Small intestine (tissue), 16 donors: ENCODE data around the gene SLC22A25. TPM values are rescaled to one million over a fixed set of nuclear protein-coding genes. Genes with fewer than 3 reads are reported as not detected.

Experiments
- DNase-seq, 2 donors: peaks; one replicate each; pipeline versions ENCODE4 v3.0.0 to v3.0.0-alpha.2; 2013
- FAIRE-seq: peaks from 2 replicates; lab custom pipeline; 2012; peaks lifted over from hg19 to GRCh38; lab: Jason Lieb, UNC
- H3K27ac ChIP-seq, 3 donors: one replicate each; pipeline ENCODE4 v1.5.1; 2013; ENCODE audit warnings: low read length in 2 of 3, mild to moderate bottlenecking in 2 of 3, control low read depth in 1 of 3, inconsistent platforms in 1 of 3, low read depth in 1 of 3, moderate library complexity in 1 of 3
- H3K27me3 ChIP-seq, 3 donors: one replicate each; pipeline ENCODE4 v1.6.1; 2013; ENCODE audit warnings: low read length in 3 of 3, inconsistent platforms in 1 of 3; ENCODE audit not compliant: control insufficient read depth in 3 of 3, insufficient read depth in 3 of 3
- H3K36me3 ChIP-seq, 3 donors: one replicate each; pipeline ENCODE4 v1.6.1; 2013; ENCODE audit warnings: low read length in 3 of 3, inconsistent platforms in 1 of 3, low read depth in 1 of 3, mild to moderate bottlenecking in 1 of 3, moderate library complexity in 1 of 3; ENCODE audit not compliant: control insufficient read depth in 3 of 3, insufficient read depth in 2 of 3
- H3K4me1 ChIP-seq, 3 donors: one replicate each; pipeline ENCODE4 v1.6.1; 2013; ENCODE audit warnings: low read length in 2 of 3, inconsistent platforms in 1 of 3, low read depth in 1 of 3, mild to moderate bottlenecking in 1 of 3, moderate library complexity in 1 of 3; ENCODE audit not compliant: control insufficient read depth in 3 of 3, insufficient read depth in 2 of 3
- H3K4me3 ChIP-seq, 3 donors: one replicate each; pipeline ENCODE4 v1.5.1; 2013; ENCODE audit warnings: low read length in 3 of 3, control low read depth in 1 of 3, inconsistent platforms in 1 of 3, low read depth in 1 of 3, mild to moderate bottlenecking in 1 of 3, moderate library complexity in 1 of 3
- H3K9me3 ChIP-seq, 2 donors: one replicate each; pipeline ENCODE4 v1.6.1; 2013; ENCODE audit warnings: low read depth in 1 of 2, low read length in 1 of 2; ENCODE audit not compliant: control insufficient read depth in 2 of 2, insufficient read depth in 1 of 2
- WGBS, 3 donors: extraction: QIAGEN DNeasy Blood & Tissue Kit; methylation state at CpG; one replicate each; pipeline ENCODE4 v1.1.7; 2013; 5-methylcytosine and 5-hydroxymethylcytosine counted together
- long read RNA-seq, 10 donors: transcript quantifications; one replicate each; lab custom pipeline, GENCODE V29; 2026
- polyA plus RNA-seq, 4 donors: library from polyadenylated mRNA; stranded (reverse) in 3 of 4; unstranded in 1 of 4; fragments of 200-250 nt in 3 of 4; fragments of 120-200 nt in 1 of 4; gene quantifications; one replicate each; pipeline versions ENCODE4 v1.2.1 to v1.2.3, GENCODE V29; 2013
- donor health status: healthy with polysubstance abuse.
- donor health status: control.
- donor health status: control.
- donor health status: Bipolar disorder and iron deficiency.
- donor health status: healthy.

The SLC22A25 gene
- polyA plus RNA-seq, result under 1 TPM in 1 of 4 donors, not detected in 3; 0.01 TPM
- long read RNA-seq, donor 1, result 0 reads
- long read RNA-seq, donor 2, result 0 reads
- long read RNA-seq, donor 3, result 0 reads
- long read RNA-seq, donor 4, result 0 reads
- long read RNA-seq, donor 5, result 0 reads
- long read RNA-seq, donor 6, result 0 reads
- long read RNA-seq, donor 7, result 0 reads
- long read RNA-seq, donor 8, result 0 reads
- long read RNA-seq, donor 9, result 0 reads
- long read RNA-seq, donor 10, result 0 reads

DNA sequence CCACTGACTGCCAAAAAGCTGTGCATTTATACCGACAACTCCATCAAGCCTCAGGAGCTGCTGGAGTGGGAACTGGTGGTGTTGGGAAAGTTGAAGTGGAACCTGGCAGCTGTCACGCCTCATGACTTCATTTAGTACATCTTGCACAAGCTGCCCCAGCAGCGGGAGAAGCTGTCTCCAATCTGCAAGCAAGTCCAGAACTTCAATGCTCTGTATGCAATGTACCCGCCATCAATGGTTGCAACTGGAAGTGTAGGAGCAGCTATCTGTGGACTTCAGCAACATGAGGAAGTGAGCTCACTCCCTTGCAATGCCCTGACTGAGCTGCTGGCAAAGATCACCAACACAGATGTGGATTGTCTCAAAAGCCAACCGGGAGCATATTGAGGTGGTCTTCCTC is at the start of gene SLC22A25:
SLC22A25 (minus strand) TSS at position 67 of the 400 bp plus-strand sequence. CDS start 13,947 bp downstream, outside the sequence.
- H3K4me1 ChIP-seq, result peaks cover 0 to 14% (median 0%) of the 10 kb centered on the region in 3 donors
- no peak within 1 kb of the TSS for H3K4me3 ChIP-seq
- 75 to 84% (median 80%) methylated on average over 5 of the region's 5 CpGs for WGBS, 3 donors
- H3K27me3 ChIP-seq, result peaks cover 0 to 11% (median 0%) of the 10 kb centered on the region in 3 donors
- DNase-seq (no peak), FAIRE-seq (no peak)
- no peak within 1 kb of the TSS for H3K27ac ChIP-seq
- H3K9me3 ChIP-seq, result no peaks in the 10 kb centered on the region
- no peaks in the 10 kb centered on the region for H3K36me3 ChIP-seq

GRCh38 chr11:63290285-63290684 is 46.9 kb upstream of the SLC22A25 start:
- peaks cover 0 to under 1% of the 10 kb centered on the region in 2 donors for H3K9me3 ChIP-seq
- H3K4me1 ChIP-seq, result no peaks in the 10 kb centered on the region
- H3K27ac ChIP-seq, result no peak overlapping the region
- no peaks in the 10 kb centered on the region for H3K27me3 ChIP-seq
- no peak overlapping the region for H3K4me3 ChIP-seq
- WGBS, 3 donors, result 88 to 90% (median 89%) methylated on average over 4 of the region's 4 CpGs
- H3K36me3 ChIP-seq, result no peaks in the 10 kb centered on the region
- DNase-seq, result no peak
- no peak for FAIRE-seq

DNA sequence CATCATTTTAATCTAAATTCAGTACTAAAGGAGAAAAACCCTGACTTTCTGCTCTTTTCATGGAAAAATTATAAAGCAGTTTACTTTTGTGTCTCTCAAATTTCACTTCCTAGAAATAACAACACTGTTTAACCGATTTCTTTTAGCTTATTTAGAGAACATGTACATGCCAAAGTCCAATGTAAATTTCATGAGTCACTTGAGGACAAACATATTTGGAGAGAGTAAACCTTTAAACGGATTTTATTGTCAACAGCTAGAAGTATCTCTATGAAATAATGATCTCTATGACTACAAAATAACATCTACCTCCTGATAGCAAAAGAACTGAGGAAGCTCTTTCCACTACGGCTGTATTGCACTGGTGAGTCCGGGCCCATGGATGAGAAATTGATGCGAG is 46.3 kb upstream of the SLC22A25 start:
- WGBS, 3 donors, result 36 to 57% (median 43%) methylated on average over 5 of the region's 5 CpGs
- no peak overlapping the region for H3K27ac ChIP-seq
- no peak for FAIRE-seq

DNA sequence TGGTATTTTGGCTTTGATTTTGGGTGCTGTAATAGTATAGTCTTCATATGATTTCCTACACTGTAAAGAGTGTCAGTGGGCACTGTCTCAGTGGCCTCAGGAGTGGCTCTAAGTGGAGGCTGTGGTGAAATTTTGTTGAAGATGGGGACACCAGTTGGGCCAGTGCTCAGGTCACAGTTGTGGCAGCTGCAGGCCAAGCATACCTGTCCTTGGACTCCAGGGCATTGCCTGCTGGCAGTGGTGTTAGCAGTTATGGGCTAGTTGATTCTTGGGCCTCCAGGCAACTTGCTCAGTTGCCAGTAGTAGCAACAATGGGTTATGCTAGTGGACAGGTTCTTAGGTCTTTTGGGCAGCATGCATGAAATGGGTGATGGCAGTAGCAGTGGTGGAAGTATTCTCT is 39.2 kb upstream of the SLC22A25 start:
- no peak overlapping the region for H3K27ac ChIP-seq
- DNase-seq, result no peak
- no peaks in the 10 kb centered on the region for H3K9me3 ChIP-seq
- no peaks in the 10 kb centered on the region for H3K36me3 ChIP-seq
- no peak overlapping the region for H3K4me3 ChIP-seq
- H3K4me1 ChIP-seq, result no peaks in the 10 kb centered on the region
- FAIRE-seq, result no peak
- no peaks in the 10 kb centered on the region for H3K27me3 ChIP-seq

More for the DNA sequence above, 46.3 kb upstream of the SLC22A25 start:
- no peak overlapping the region for H3K4me3 ChIP-seq
- no peaks in the 10 kb centered on the region for H3K9me3 ChIP-seq
- DNase-seq, result no peak
- H3K36me3 ChIP-seq, result no peaks in the 10 kb centered on the region
- H3K4me1 ChIP-seq, result no peaks in the 10 kb centered on the region
- H3K27me3 ChIP-seq, result no peaks in the 10 kb centered on the region

DNA sequence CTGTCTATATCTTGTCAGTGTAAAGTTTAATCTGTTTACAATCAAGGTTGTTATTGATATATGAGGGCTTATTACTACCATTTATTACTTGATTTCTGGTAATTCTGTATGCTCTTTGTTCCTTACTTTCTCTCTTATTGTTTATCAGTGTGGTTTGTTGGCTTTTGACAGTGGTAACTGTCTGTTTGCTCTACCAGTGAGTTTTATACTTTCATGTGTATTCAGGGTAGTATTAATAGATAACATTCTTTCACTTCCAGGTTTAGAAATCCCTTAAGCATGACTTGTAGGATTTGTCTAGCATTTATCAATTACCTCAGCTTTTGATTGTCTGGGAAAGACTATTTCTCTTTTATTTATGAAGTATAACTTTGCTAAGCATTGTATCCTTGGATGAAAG is 37.5 kb upstream of the SLC22A25 start:
- no peaks in the 10 kb centered on the region for H3K36me3 ChIP-seq
- H3K4me1 ChIP-seq, result no peaks in the 10 kb centered on the region
- DNase-seq (peak in 1 of 2 donors; percentile 11), FAIRE-seq (no peak)
- no peaks in the 10 kb centered on the region for H3K27me3 ChIP-seq
- H3K4me3 ChIP-seq, result no peak overlapping the region
- H3K27ac ChIP-seq, result no peak overlapping the region
- no peaks in the 10 kb centered on the region for H3K9me3 ChIP-seq

- no peaks in the 10 kb centered on the region for H3K4me1 ChIP-seq
- H3K27me3 ChIP-seq, result peaks cover 0 to 2% (median 0%) of the 10 kb centered on the region in 3 donors
- no peak overlapping the region for H3K4me3 ChIP-seq
- WGBS, 3 donors, result 9 to 46% (median 12%) methylated on average over 1 of the region's 1 CpG
- FAIRE-seq, result no peak
- no peak overlapping the region for H3K27ac ChIP-seq
- H3K36me3 ChIP-seq, result no peaks in the 10 kb centered on the region
- no peaks in the 10 kb centered on the region for H3K9me3 ChIP-seq
- peak in 1 of 2 donors; percentile 3 for DNase-seq
These were observed 34.0 kb upstream of the SLC22A25 start for GRCh38 chr11:63277345-63277943.

- H3K4me3 ChIP-seq, result no peak overlapping the region
- H3K27me3 ChIP-seq, result peaks cover 0 to 2% (median 0%) of the 10 kb centered on the region in 3 donors
- no peak overlapping the region for H3K27ac ChIP-seq
- no peaks in the 10 kb centered on the region for H3K9me3 ChIP-seq
- DNase-seq (no peak), FAIRE-seq (no peak)
- no peaks in the 10 kb centered on the region for H3K4me1 ChIP-seq
- H3K36me3 ChIP-seq, result no peaks in the 10 kb centered on the region
- 66 to 74% (median 70%) methylated on average over 1 of the region's 1 CpG for WGBS, 3 donors
These were observed 31.4 kb upstream of the SLC22A25 start for GRCh38 chr11:63274776-63275175.

GRCh38 chr11:63273685-63274084 is 30.3 kb upstream of the SLC22A25 start:
- Histone ChIP-seq H3K9me3 (no peaks in the 10 kb centered on the region), H3K4me3 (no peak overlapping the region), H3K36me3 (no peaks in the 10 kb centered on the region), H3K27me3 (peaks cover 0 to 2% (median 0%) of the 10 kb centered on the region in 3 donors), H3K4me1 (no peaks in the 10 kb centered on the region), H3K27ac (no peak overlapping the region)
- no peak for FAIRE-seq
- DNase-seq, result no peak
- 90 to 95% (median 94%) methylated on average over 3 of the region's 3 CpGs for WGBS, 3 donors
